GM12878 (cell line): ENCODE results near the gene BLACAT1. TPM values are rescaled to one million over a fixed set of nuclear protein-coding genes. Genes with fewer than 3 reads are reported as not detected.

Source experiments
- ATAC-seq: fragments of 200-7000 bp; cut with Tn5 transposase; 3 replicates; pipeline ENCODE4 v1.9.1; 2020; ENCODE audit warnings: mild to moderate bottlenecking, moderate library complexity
- BruUV-seq: library from RNA; stranded (reverse); fragments of 400-500 nt; replicated peaks from 2 replicates; lab custom pipeline; 2021; lab: Mats Ljungman, UMichigan
- CTCF ChIA-PET: fragments of 300-600 bp; sonication (Branson Sonifier 250); formaldehyde crosslinking; extraction: SDS; loops from one replicate; lab custom pipeline; 2021; ENCODE audit warnings: inconsistent platforms; lab: Yijun Ruan, JAX
- POLR2A ChIA-PET: fragments of 350-600 bp; formaldehyde crosslinking; extraction: SDS; loops from one replicate; lab custom pipeline; 2021; ENCODE audit warnings: inconsistent platforms; lab: Charles Lee
- RAD21 ChIA-PET: fragments of 300-600 bp; sonication (Branson Sonifier 250); formaldehyde crosslinking; loops from one replicate; lab custom pipeline; 2023; ENCODE audit warnings: antibody characterized with exemption; ENCODE audit not compliant: unreplicated experiment; lab: Charles Lee
- SMC1A ChIA-PET: fragments of 300-600 bp; sonication (Branson Sonifier 250); formaldehyde crosslinking; loops from one replicate; lab custom pipeline; 2023; ENCODE audit not compliant: unreplicated experiment, uncharacterized antibody; lab: Charles Lee
- DNase-seq: peaks from one replicate; pipeline ENCODE4 v3.0.0-alpha.2; 2011; ENCODE audit warnings: low read depth, low spot score
- FAIRE-seq: peaks from 3 replicates; lab custom pipeline; 2011; peaks lifted over from hg19 to GRCh38; lab: Jason Lieb, UNC
- H2AFZ ChIP-seq: 2 replicates; pipeline ENCODE4 v1.6.0; 2011; ENCODE audit warnings: low read depth, low read length, control low read depth; ENCODE audit not compliant: control insufficient read depth
- H3K27ac ChIP-seq: 2 replicates; pipeline ENCODE4 v1.5.1; 2011; ENCODE audit warnings: control low read depth; ENCODE audit not compliant: control insufficient read depth, insufficient read depth
- H3K27me3 ChIP-seq, 2 experiments: replicated peaks in 1 of 2; 2 replicates each; pipeline versions ENCODE4 v1.6.0 to v1.6.1; 2011; ENCODE audit warnings: low read length in 1 of 2; ENCODE audit not compliant: control insufficient read depth in 2 of 2, insufficient read depth in 2 of 2
- H3K36me3 ChIP-seq, 2 experiments: 2 replicates each; pipeline ENCODE4 v1.5.1; 2011; ENCODE audit warnings: low read length in 1 of 2; ENCODE audit not compliant: control insufficient read depth in 2 of 2, insufficient read depth in 2 of 2
- H3K4me1 ChIP-seq: 2 replicates; pipeline ENCODE4 v1.6.1; 2011; ENCODE audit warnings: mild to moderate bottlenecking, low read length, moderate library complexity, mixed read lengths; ENCODE audit not compliant: control insufficient read depth, insufficient read depth
- H3K4me2 ChIP-seq: 2 replicates; pipeline ENCODE4 v1.6.0; 2011; ENCODE audit warnings: control low read depth; ENCODE audit not compliant: control insufficient read depth, insufficient read depth
- H3K4me3 ChIP-seq: fragments of 200-600 bp; sonication (generic); 2 replicates; pipeline ENCODE4 v1.5.1; 2016
- H3K79me2 ChIP-seq: 2 replicates; pipeline ENCODE4 v1.6.0; 2011; ENCODE audit warnings: low read length; ENCODE audit not compliant: control insufficient read depth, insufficient read depth
- H3K9ac ChIP-seq: 2 replicates; pipeline ENCODE4 v1.8.0; 2011; ENCODE audit warnings: low read length, control low read depth, mixed read lengths; ENCODE audit not compliant: control insufficient read depth, insufficient read depth
- H3K9me3 ChIP-seq: replicated peaks from 3 replicates; pipeline ENCODE4 v1.5.1; 2011; ENCODE audit warnings: mild to moderate bottlenecking, low read length; ENCODE audit not compliant: control insufficient read depth, insufficient read depth
- H4K20me1 ChIP-seq: 2 replicates; pipeline ENCODE4 v1.6.0; 2011; ENCODE audit not compliant: control insufficient read depth, insufficient read depth
- BHLHE40 ChIP-seq, 2 experiments: fragments of 450-650 bp in 1 of 2; IDR thresholded peaks; 2 replicates each; pipeline ENCODE4 v1.6.1; 2011 to 2017; ENCODE audit warnings: low read depth in 2 of 2, borderline replicate concordance in 1 of 2, improper control_type of control experiment in 1 of 2, low read length in 1 of 2, mild to moderate bottlenecking in 1 of 2
- BMI1 ChIP-seq: fragments of 450-650 bp; IDR thresholded peaks from 2 replicates; pipeline ENCODE4 v1.6.1; 2016; ENCODE audit warnings: mild to moderate bottlenecking, moderate library complexity, borderline replicate concordance
- DPF2 ChIP-seq: fragments of 450-650 bp; IDR thresholded peaks from 2 replicates; pipeline ENCODE4 v1.6.1; 2017; ENCODE audit warnings: mild to moderate bottlenecking
- E4F1 ChIP-seq: fragments of 450-650 bp; IDR thresholded peaks from 2 replicates; pipeline ENCODE4 v1.6.1; 2018; ENCODE audit warnings: borderline replicate concordance, mild to moderate bottlenecking; ENCODE audit not compliant: partially characterized antibody
- EED ChIP-seq: sonication (generic); IDR thresholded peaks from 2 replicates; pipeline ENCODE4 v1.6.1; 2016; ENCODE audit warnings: antibody characterized with exemption, low read depth
- HDGF ChIP-seq: fragments of 450-650 bp; IDR thresholded peaks from 2 replicates; pipeline ENCODE4 v1.6.1; 2016; ENCODE audit warnings: antibody characterized with exemption
- IKZF2 ChIP-seq, 2 experiments: fragments of 450-650 bp; IDR thresholded peaks; 2 replicates each; pipeline ENCODE4 v1.6.1; 2017; ENCODE audit warnings: mild to moderate bottlenecking in 2 of 2, moderate library complexity in 2 of 2
- NBN ChIP-seq: fragments of 450-650 bp; IDR thresholded peaks from 2 replicates; pipeline ENCODE4 v1.6.1; 2016
- SREBF2 ChIP-seq: IDR thresholded peaks from 2 replicates; pipeline ENCODE4 v1.6.1; 2012; ENCODE audit warnings: mild to moderate bottlenecking, low read length
- ZSCAN29 ChIP-seq: fragments of 450-650 bp; IDR thresholded peaks from 2 replicates; pipeline ENCODE4 v1.6.1; 2017; ENCODE audit warnings: mild to moderate bottlenecking, moderate library complexity
- WGBS: methylation state at CpG from one replicate; pipeline ENCODE4 v1.1.6; 2016; ENCODE audit warnings: low lambda C conversion rate; ENCODE audit not compliant: insufficient replicate concordance, insufficient coverage; ENCODE audit errors: missing lambda C conversion rate; 5-methylcytosine and 5-hydroxymethylcytosine counted together
- in situ Hi-C: fragments of 300-500 bp; cut with MboI; formaldehyde crosslinking; loops from 9 replicates; pipeline ENCODE4 v1.14.3; 2018; ENCODE audit warnings: mixed read lengths
- intact Hi-C: fragments of 100-400 bp; cut with micrococcal nuclease; formaldehyde crosslinking; loops from one replicate; pipeline ENCODE4 v1.14.2; 2022; ENCODE audit not compliant: unreplicated experiment
- polyA plus RNA-seq, 11 experiments: library from polyadenylated mRNA; depleted of rRNA in 4 of 11; unstranded in 6 of 11; stranded (reverse) in 5 of 11; fragments of >200 nt; fragmentation: Nextera tagmentation in 4 of 11; fragmentation: Illumina TruSeq in 1 of 11; extraction: Ambion mirVana in 4 of 11; extraction: Trizol in 1 of 11; gene quantifications; 1 replicate in 1 of 11; 2 replicates in 10 of 11; pipeline versions ENCODE4 v1.2.1 to v1.2.3, GENCODE V29; 2011 to 2016; ENCODE audit warnings: inconsistent platforms in 2 of 11, missing spikeins in 2 of 11, low read depth in 1 of 11
- total RNA-seq, 4 experiments: library from RNA; depleted of rRNA in 3 of 4; stranded (reverse); fragments of >200 nt in 3 of 4; fragmentation: Illumina TruSeq in 1 of 4; extraction: Trizol in 1 of 4; gene quantifications; 2 replicates each; pipeline versions ENCODE4 v1.2.1 to v1.2.3, GENCODE V29; 2013 to 2021

Gene BLACAT1
- total and polyA plus RNA-seq, 10 of the 15 experiments (the other 5 are each of a cell fraction or from before 2014, with no cell fraction given), result 0.04 to 1.6 (median 0.15) TPM; not detected in 1

GRCh38 chr1:205481629-205482151 lies 25.8 kb upstream of the BLACAT1 start:
- no peak for DNase-seq
- in situ Hi-C loops (no loop called here), intact Hi-C loops (loop anchor here (2.0 kb wide), 1 partner anchor 41 kb away; no protein-coding TSS in a partner anchor)
- TF ChIP-seq NBN (0 out of 2 replicates have a peak, but pooled peaks have one; percentile 12), IKZF2 (IDR thresholded peaks at IDR 0.05) (no peak), DPF2 (0 out of 2 replicates have a peak, but pooled peaks have one; percentile 24)
- Histone ChIP-seq H3K27ac (peak overlapping the region; percentile 64; the same call in 1 of the 2 replicates), H3K36me3 (no peaks in the 10 kb centered on the region), H3K9ac (no peak overlapping the region), H3K4me3 (no peak overlapping the region), H3K27me3 (no peaks in the 10 kb centered on the region), H3K9me3 (no peaks in the 10 kb centered on the region; the same call in 2 of the 3 replicates), H4K20me1 (no peaks in the 10 kb centered on the region), H2AFZ (peak overlapping the region; percentile 62), H3K4me2 (peak overlapping the region; percentile 15), H3K79me2 (no peaks in the 10 kb centered on the region), H3K4me1 (peaks cover 25% of the 10 kb centered on the region)
- POLR2A ChIA-PET, result interaction anchor here (0.6 to 0.8 kb wide), 2 partner anchors 164 kb away, joined by 3 to 4 read pairs; no protein-coding TSS in a partner anchor
- RAD21 ChIA-PET, result interaction anchor here (0.6 to 8.7 kb wide), 19 partner anchors 9 to 208 kb away, joined by 3 to 214 read pairs (median 5); no protein-coding TSS in a partner anchor
- SMC1A ChIA-PET, result interaction anchor here (0.7 to 17.0 kb wide), 16 partner anchors 29 to 208 kb away, joined by 3 to 319 read pairs (median 6); partner anchors contain the start of genes ELK4 and KLHDC8A
- ATAC-seq, result peak; percentile 50
- 19% methylated on average over 15 of the region's 15 CpGs for WGBS
- CTCF ChIA-PET, result interaction anchor here (0.8 to 22.4 kb wide), 16 partner anchors 11 to 209 kb away, joined by 3 to 891 read pairs (median 8); partner anchors contain the start of gene CDK18
- BruUV-seq, result no TSS peak
- peak; percentile 35 for FAIRE-seq

- ATAC-seq (peak; percentile 48), DNase-seq (no peak), FAIRE-seq (no peak)
- Histone ChIP-seq H3K36me3 (no peaks in the 10 kb centered on the region), H3K4me1 (peaks cover 25% of the 10 kb centered on the region), H3K4me3 (no peak overlapping the region), H3K9me3 (no peaks in the 10 kb centered on the region; the same call in 2 of the 3 replicates), H4K20me1 (no peaks in the 10 kb centered on the region), H3K9ac (peak overlapping the region; percentile 18; the same call in 1 of the 2 replicates), H3K79me2 (no peaks in the 10 kb centered on the region), H2AFZ (peak overlapping the region; percentile 62), H3K27me3 (no peaks in the 10 kb centered on the region), H3K4me2 (peak overlapping the region; percentile 15), H3K27ac (peak overlapping the region; percentile 64)
- intact Hi-C loops, result loop anchor here (2.0 kb wide), 1 partner anchor 40 kb away; no protein-coding TSS in a partner anchor
- ChIA-PET CTCF (interaction anchor here (0.9 to 22.4 kb wide), 15 partner anchors 12 to 209 kb away, joined by 3 to 891 read pairs (median 8); partner anchors contain the start of gene CDK18), SMC1A (interaction anchor here (1.2 to 17.0 kb wide), 11 partner anchors 36 to 208 kb away, joined by 3 to 319 read pairs (median 7); partner anchors contain the start of gene ELK4), POLR2A (no interaction called here), RAD21 (interaction anchor here (1.0 to 8.7 kb wide), 10 partner anchors 8 to 208 kb away, joined by 3 to 214 read pairs (median 8); no protein-coding TSS in a partner anchor)
- 49% methylated on average over 11 of the region's 11 CpGs for WGBS
- in situ Hi-C loops, result no loop called here
- no TSS peak for BruUV-seq
- TF ChIP-seq ZSCAN29 (no peak), SREBF2 (no peak), HDGF (peak; percentile 87; the same call in 1 of the 2 replicates), E4F1 (no peak), BMI1 (no peak), BHLHE40 (IDR thresholded peaks at IDR 0.05; ENCODE audit: borderline replicate concordance in 1 of 2, low read depth in 2 of 2, low read length in 1 of 2) (peak; percentile 59 to 81; a peak in 3 of 4 replicates), EED (0 out of 2 replicates have a peak, but pooled peaks have one; percentile 15)
Observed at GRCh38 chr1:205481218-205481617, 25.4 kb upstream of the BLACAT1 start.
